Pancreas (tissue), 10 donors: Measurements from ENCODE around the gene FHL5. TPM values are rescaled to one million over a fixed set of nuclear protein-coding genes. Genes with fewer than 3 reads are reported as not detected.

Source experiments
- ATAC-seq, 4 donors: fragments of 200-7000 bp; cut with Tn5 transposase; one replicate each; pipeline versions ENCODE4 v1.8.0 to v1.9.1; 2020; ENCODE audit warnings: mild to moderate bottlenecking in 4 of 4, moderate library complexity in 4 of 4
- DNase-seq, 6 donors: peaks; one replicate each; pipeline ENCODE4 v3.0.0-alpha.2; 2020
- FAIRE-seq: peaks from 2 replicates; lab custom pipeline; 2012; peaks lifted over from hg19 to GRCh38; lab: Jason Lieb, UNC
- H3K27ac ChIP-seq, 4 donors: fragments of 200-600 bp; sonication (generic); 1 replicate in 3 of 4; 2 replicates in 1 of 4; pipeline versions ENCODE4 v1.5.0 to v1.8.0; 2020
- H3K27me3 ChIP-seq, 4 donors: fragments of 200-600 bp; one replicate each; pipeline ENCODE4 v1.8.0; 2021
- H3K36me3 ChIP-seq, 3 donors: fragments of 200-600 bp; sonication (generic) in 1 of 3; one replicate each; pipeline versions ENCODE4 v1.5.0 to v1.8.0; 2020 to 2021
- H3K4me1 ChIP-seq, 3 donors: fragments of 200-600 bp; one replicate each; pipeline ENCODE4 v1.8.0; 2021
- H3K4me3 ChIP-seq, 4 donors: fragments of 200-600 bp; sonication (generic) in 2 of 4; one replicate each; pipeline versions ENCODE4 v1.5.0 to v1.8.0; 2020 to 2021
- H3K9me3 ChIP-seq, 4 donors: fragments of 200-600 bp; one replicate each; pipeline ENCODE4 v1.8.0; 2021
- WGBS, 2 donors: extraction: QIAGEN DNeasy Blood & Tissue Kit; methylation state at CpG; one replicate each; pipeline ENCODE4 v1.1.7; 2013; 5-methylcytosine and 5-hydroxymethylcytosine counted together
- intact Hi-C, 3 donors: fragments of 100-400 bp; cut with DNase I; formaldehyde crosslinking; loops; one replicate each; pipeline versions ENCODE4 v1.11.1 to v1.14.2; 2022
- polyA plus RNA-seq, 2 donors: library from polyadenylated mRNA; stranded (reverse); fragments of 200-250 nt; gene quantifications; one replicate each; pipeline ENCODE4 v1.2.3, GENCODE V29; 2013
- total RNA-seq, 6 donors: library from RNA; stranded (reverse); fragmentation: NEBNext Ultra II Directional in 4 of 6; extraction: Animal tissue kit (Norgen Biotek cat#: 25700) in 4 of 6; gene quantifications; one replicate each; pipeline versions ENCODE4 v1.2.1 to v1.2.4, GENCODE V29; 2021 to 2023
- TF ChIP-seq, protein P1 (sequence below), 4 donors: fragments of 200-600 bp; sonication (generic) in 3 of 4; IDR thresholded peaks; one replicate each; pipeline versions ENCODE4 v1.5.0 to v1.8.0; 2021; ENCODE audit warnings: antibody characterized with exemption in 4 of 4
- donor health status: healthy with polysubstance abuse.
- donor health status: DM: no; HTN: no; CAD: no; lungs with moderate emphysema.
- donor health status: DM: no; HTN: no; CAD: no.
- donor health status: control.
- donor health status: control.
- donor health status: Bipolar disorder and iron deficiency.
- donor health status: DM: yes; HTN: yes; CAD: no.
- donor health status: DM: no; HTN: no; CAD: no.
- donor health status: DM: no; HTN: no; CAD: no.
- donor health status: DM: yes; HTN: yes; CAD: no.

FHL5 gene
- total and polyA plus RNA-seq, 8 donors: 0.83 to 4.2 (median 2.2) TPM

DNA sequence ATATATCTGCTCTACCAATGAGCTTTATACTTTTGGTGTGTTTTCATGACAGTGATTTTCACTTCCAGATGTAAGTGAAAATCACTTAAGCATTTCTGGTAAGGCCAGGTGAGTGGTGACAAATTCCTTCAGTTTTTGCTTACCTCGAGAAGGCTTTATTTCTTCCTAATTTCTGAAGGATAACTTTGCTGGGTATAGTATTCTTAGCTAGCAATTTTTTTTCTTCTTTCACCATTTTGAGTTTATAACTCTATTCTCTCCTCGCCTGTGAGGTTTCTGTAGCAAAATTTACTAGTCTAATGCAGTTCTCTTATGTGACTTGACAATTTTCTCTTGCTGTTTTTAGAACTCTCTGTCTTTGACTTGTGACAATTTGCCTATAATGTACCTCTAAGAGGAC is 7.1 kb downstream of the FHL5 start:
- no peak for DNase-seq
- intact Hi-C loops: no loop called here
- TF ChIP-seq, protein P1, sequence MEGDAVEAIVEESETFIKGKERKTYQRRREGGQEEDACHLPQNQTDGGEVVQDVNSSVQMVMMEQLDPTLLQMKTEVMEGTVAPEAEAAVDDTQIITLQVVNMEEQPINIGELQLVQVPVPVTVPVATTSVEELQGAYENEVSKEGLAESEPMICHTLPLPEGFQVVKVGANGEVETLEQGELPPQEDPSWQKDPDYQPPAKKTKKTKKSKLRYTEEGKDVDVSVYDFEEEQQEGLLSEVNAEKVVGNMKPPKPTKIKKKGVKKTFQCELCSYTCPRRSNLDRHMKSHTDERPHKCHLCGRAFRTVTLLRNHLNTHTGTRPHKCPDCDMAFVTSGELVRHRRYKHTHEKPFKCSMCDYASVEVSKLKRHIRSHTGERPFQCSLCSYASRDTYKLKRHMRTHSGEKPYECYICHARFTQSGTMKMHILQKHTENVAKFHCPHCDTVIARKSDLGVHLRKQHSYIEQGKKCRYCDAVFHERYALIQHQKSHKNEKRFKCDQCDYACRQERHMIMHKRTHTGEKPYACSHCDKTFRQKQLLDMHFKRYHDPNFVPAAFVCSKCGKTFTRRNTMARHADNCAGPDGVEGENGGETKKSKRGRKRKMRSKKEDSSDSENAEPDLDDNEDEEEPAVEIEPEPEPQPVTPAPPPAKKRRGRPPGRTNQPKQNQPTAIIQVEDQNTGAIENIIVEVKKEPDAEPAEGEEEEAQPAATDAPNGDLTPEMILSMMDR (IDR thresholded peaks at IDR 0.05): no peak
- ATAC-seq: no peak
- Histone ChIP-seq H3K4me3 (no peak overlapping the region), H3K27ac (no peak overlapping the region), H3K9me3 (peaks cover 0 to 5% (median 0%) of the 10 kb centered on the region in 4 donors), H3K4me1 (no peaks in the 10 kb centered on the region), H3K27me3 (no peaks in the 10 kb centered on the region), H3K36me3 (no peaks in the 10 kb centered on the region)
- FAIRE-seq: no peak
- WGBS, 2 donors: 60 to 64% methylated on average over 2 of the region's 2 CpGs

DNA sequence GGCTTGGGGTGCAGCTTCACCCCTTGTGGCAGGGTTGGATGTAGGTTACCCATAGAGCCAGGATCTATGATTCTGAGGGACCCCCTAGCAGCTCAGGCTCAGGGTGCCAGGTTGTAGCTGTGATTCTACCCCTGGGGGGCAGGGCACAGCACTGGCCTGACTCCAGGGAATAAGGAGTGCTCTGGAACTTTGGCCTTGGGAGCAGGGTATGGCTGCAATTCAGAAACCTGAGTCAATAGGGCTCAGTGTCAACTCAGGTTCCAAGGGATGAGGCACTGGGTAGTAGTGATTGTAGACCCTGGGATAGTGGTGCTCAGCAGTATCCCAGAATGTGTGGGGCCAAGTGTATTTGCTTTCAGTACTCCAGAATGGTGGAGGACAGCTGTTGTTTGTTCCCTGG is 8.6 kb downstream of the FHL5 start:
- FAIRE-seq (no peak), ATAC-seq (no peak), DNase-seq (no peak)
- no peak overlapping the region for H3K4me3 ChIP-seq
- H3K9me3 ChIP-seq: no peaks in the 10 kb centered on the region
- H3K4me1 ChIP-seq: no peaks in the 10 kb centered on the region
- no peaks in the 10 kb centered on the region for H3K36me3 ChIP-seq
- no peaks in the 10 kb centered on the region for H3K27me3 ChIP-seq
- no peak overlapping the region for H3K27ac ChIP-seq
- intact Hi-C loops: no loop called here
- TF ChIP-seq, protein P1 (IDR thresholded peaks at IDR 0.05): no peak

DNA sequence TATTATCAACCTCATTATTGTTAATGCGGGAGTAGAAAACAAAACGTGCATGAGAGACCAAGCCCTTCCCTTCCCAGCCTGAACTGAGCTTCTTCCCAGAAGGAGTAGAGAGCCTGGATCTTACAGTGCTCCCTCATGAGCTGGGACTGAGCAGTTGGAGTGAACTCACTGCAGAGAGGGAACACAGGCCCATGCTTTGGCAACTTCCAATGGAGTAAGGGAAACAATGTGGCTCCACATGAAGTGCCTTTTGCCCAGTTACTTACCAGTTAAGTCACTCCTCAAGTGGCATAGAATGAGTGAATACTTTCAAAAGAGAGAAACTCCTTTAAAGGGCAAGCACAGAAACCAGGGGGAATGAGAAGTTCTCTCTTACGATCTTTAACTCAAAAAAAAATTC is 12.4 kb downstream of the FHL5 start:
- H3K9me3 ChIP-seq: no peaks in the 10 kb centered on the region
- H3K36me3 ChIP-seq: no peaks in the 10 kb centered on the region
- DNase-seq (no peak), FAIRE-seq (no peak), ATAC-seq (no peak)
- WGBS, 2 donors: 67 to 74% methylated on average over 3 of the region's 3 CpGs
- no peak overlapping the region for H3K4me3 ChIP-seq
- TF ChIP-seq, protein P1 (IDR thresholded peaks at IDR 0.05): no peak
- no peak overlapping the region for H3K27ac ChIP-seq
- intact Hi-C loops: no loop called here
- H3K4me1 ChIP-seq: no peaks in the 10 kb centered on the region
- no peaks in the 10 kb centered on the region for H3K27me3 ChIP-seq

DNA sequence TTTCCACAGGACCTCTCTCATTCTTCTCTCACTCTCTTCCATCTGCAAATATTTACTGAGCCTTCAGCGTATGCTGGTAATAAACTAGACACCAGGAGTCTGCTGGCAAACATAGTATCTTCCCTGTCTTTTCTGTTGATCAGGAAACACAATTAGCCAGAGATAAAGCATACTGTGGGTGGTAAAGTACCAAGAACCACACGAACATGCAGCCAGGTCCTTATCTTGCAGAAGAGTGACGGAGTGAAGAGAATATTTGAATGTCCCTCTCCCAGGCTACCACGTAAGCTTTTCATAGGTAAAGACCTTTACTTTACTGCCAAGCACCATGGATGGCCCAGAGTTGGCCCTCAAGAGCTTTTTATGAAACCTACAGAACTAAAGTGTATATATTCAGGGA is 13.3 kb downstream of the FHL5 start:
- H3K36me3 ChIP-seq: no peaks in the 10 kb centered on the region
- H3K9me3 ChIP-seq: no peaks in the 10 kb centered on the region
- H3K27me3 ChIP-seq: no peaks in the 10 kb centered on the region
- FAIRE-seq (no peak), ATAC-seq (no peak), DNase-seq (no peak)
- H3K4me1 ChIP-seq: no peaks in the 10 kb centered on the region
- intact Hi-C loops: no loop called here
- no peak overlapping the region for H3K4me3 ChIP-seq
- TF ChIP-seq, protein P1 (IDR thresholded peaks at IDR 0.05): no peak
- H3K27ac ChIP-seq: no peak overlapping the region
- WGBS, 2 donors: 42 to 46% methylated on average over 4 of the region's 4 CpGs

DNA sequence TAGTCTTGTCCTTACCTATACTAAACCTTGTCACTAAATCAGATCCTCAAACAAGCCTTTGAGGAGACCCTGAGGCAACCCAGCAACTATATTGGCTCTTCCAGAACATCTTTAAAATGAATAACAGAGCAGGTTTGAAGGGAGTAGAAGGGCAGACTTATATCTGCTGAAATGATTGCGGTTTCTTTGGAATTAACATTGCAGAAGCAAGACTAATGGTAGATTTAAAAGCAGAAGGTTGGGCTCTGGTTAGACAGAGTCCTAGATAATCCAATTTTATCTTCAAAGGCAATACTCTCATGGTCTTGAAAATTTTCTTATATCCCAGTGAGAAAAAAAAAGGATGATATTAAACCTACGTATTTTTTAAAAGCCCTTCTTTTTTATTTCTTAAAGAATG is 19.1 kb downstream of the FHL5 start:
- no peak overlapping the region for H3K27ac ChIP-seq
- 86 to 88% methylated on average over 2 of the region's 2 CpGs for WGBS, 2 donors
- no peaks in the 10 kb centered on the region for H3K27me3 ChIP-seq
- no peak for DNase-seq
- H3K4me3 ChIP-seq: no peak overlapping the region
- TF ChIP-seq, protein P1 (IDR thresholded peaks at IDR 0.05): no peak
- H3K4me1 ChIP-seq: no peaks in the 10 kb centered on the region
- intact Hi-C loops: no loop called here
- no peaks in the 10 kb centered on the region for H3K9me3 ChIP-seq
- FAIRE-seq: no peak
- ATAC-seq: no peak
- no peaks in the 10 kb centered on the region for H3K36me3 ChIP-seq
